Fibroblast of skin of abdomen (primary cell): Measurements from ENCODE around the gene PGAM4.
"Not testable (repeated sequence)": the region's sequence is repeated elsewhere in the genome, so short reads cannot be mapped to it uniquely, and the experiment has no call there.

Source experiments
- DNase-seq: peaks from one replicate; pipeline ENCODE4 v3.0.0-alpha.2; 2013

The PGAM4 gene

DNA sequence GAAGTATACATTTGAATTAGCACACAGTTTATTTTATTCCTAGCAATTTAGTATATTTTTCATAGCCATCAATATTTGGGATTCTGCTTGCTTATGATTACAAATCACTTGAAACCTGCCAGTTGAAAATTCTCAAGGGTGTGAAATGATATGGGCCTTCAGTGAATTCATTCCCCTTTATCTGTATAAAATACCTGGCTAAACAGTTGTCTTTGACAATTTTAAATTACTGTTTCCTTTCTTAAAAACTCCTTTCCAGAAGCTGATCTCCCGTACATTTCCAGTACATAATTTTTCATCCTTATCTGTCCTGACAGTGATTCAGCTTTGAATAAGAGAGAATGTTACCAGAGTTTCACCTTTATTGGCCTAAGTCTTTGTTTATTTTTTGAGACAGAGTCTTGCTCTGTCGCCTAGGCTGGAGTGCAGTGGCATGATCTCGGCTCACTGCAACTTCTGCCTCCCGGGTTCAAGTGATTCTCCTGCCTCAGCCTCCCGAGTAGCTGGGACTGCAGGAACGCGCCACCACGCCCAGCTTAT, 45.0 kb downstream of the PGAM4 start:
- DNase-seq: no peak

DNA sequence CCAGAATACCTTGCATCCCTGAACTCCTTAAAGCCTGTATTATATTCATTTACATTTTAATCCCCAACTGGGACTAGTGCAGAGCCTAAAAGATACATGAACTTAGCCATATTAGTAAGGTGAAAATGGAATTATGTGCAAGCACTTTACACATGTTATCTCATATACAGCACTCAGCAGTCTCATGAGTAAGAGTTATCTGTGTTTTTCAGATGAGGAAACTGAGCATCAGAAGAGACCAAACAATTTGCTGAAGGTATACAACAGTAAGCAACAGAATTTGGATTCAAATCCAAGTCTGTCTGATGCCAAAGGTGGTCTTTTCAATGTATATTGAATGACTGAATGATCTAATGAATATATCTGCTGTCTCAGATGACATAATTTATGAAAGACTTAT, 46.7 kb downstream of the PGAM4 start:
- DNase-seq: no peak

DNA sequence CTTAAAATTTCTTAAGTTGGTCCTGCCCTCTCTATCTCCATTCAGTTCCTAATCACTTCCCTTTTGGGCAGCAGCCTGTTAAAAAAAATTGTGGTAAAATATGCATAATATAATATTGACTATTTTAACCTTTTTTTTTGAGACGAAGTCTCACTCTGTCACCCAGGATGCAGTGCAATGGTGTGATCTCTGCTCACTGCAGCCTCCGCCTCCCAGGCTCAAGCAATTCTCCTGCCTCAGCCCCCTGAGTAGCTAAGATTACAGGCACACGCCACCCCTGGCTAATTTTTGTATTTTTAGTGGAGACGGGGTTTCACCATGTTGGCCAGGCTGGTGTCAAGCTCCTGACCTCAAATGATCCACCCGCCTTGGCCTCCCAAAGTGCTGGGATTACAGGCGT, 50.1 kb downstream of the PGAM4 start:
- not testable (repeated sequence) for DNase-seq

DNA sequence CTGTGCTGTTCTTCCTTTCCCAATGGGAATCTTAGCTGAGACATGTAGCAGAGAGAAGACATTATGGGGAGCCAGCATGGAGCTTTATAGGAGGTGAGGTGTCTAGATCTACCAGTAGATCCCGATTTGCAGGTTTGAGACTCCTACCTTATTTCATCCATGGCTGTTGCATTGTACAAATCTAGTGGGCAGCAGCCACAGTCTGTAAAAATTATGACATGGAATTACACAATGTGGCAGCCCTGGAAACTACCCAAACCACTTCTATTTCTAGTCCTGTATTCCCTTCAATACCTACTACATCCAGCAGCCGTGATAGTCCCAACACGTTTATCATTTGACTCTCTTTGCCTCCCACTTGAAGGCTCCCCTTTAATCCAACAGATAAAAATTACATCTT, 50.9 kb downstream of the PGAM4 start:
- DNase-seq: no peak
